Sigmoid colon (tissue), 7 donors: ENCODE data around the gene CYP26A1. TPM values are rescaled to one million over a fixed set of nuclear protein-coding genes. Genes with fewer than 3 reads are reported as not detected.

ENCODE experiments used
- DNase-seq: peaks from one replicate; pipeline ENCODE4 v3.0.0-alpha.2; 2019
- H3K27ac ChIP-seq, 4 donors: fragments of 200-600 bp; sonication (generic); one replicate each; pipeline ENCODE4 v1.5.1; 2016 to 2019; ENCODE audit warnings: mild to moderate bottlenecking in 1 of 4
- H3K27me3 ChIP-seq, 3 donors: fragments of 200-600 bp; sonication (generic); one replicate each; pipeline ENCODE4 v1.5.1; 2019; ENCODE audit warnings: mild to moderate bottlenecking in 1 of 3
- H3K36me3 ChIP-seq, 4 donors: fragments of 200-600 bp; sonication (generic); one replicate each; pipeline ENCODE4 v1.5.1; 2016 to 2019
- H3K4me1 ChIP-seq, 4 donors: fragments of 200-600 bp; sonication (generic); one replicate each; pipeline ENCODE4 v1.5.1; 2017 to 2019
- H3K4me3 ChIP-seq, 4 donors: fragments of 200-600 bp; sonication (generic); one replicate each; pipeline ENCODE4 v1.5.1; 2017 to 2019; ENCODE audit warnings: mild to moderate bottlenecking in 2 of 4, moderate library complexity in 1 of 4
- H3K9me3 ChIP-seq, 4 donors: fragments of 200-600 bp in 3 of 4; sonication (generic) in 3 of 4; one replicate each; pipeline versions ENCODE4 v1.5.1 to v1.6.1; 2013 to 2019
- CTCF ChIP-seq, 4 experiments: fragments of 450-650 bp in 3 of 4; fragments of 200-600 bp in 1 of 4; IDR thresholded peaks; one replicate each; pipeline ENCODE4 v1.5.1; 2016 to 2019; ENCODE audit warnings: antibody characterized with exemption in 4 of 4, mild to moderate bottlenecking in 3 of 4, moderate library complexity in 2 of 4
- EP300 ChIP-seq, 4 donors: sonication (generic); formaldehyde crosslinking; IDR thresholded peaks; one replicate each; pipeline ENCODE4 v1.6.1; 2017; ENCODE audit warnings: antibody characterized with exemption in 4 of 4
- POLR2A ChIP-seq, 2 donors: fragments of 450-650 bp; IDR thresholded peaks; one replicate each; pipeline ENCODE4 v1.6.1; 2016; ENCODE audit warnings: antibody characterized with exemption in 2 of 2, mild to moderate bottlenecking in 2 of 2, moderate library complexity in 2 of 2
- POLR2AphosphoS5 ChIP-seq, 4 donors: sonication (generic); formaldehyde crosslinking; IDR thresholded peaks; one replicate each; pipeline ENCODE4 v1.6.1; 2017; ENCODE audit warnings: antibody characterized with exemption in 4 of 4
- WGBS, 2 donors: extraction: QIAGEN DNeasy Blood & Tissue Kit; methylation state at CpG; one replicate each; pipeline ENCODE4 v1.1.7; 2013; 5-methylcytosine and 5-hydroxymethylcytosine counted together
- intact Hi-C: fragments of 100-400 bp; cut with DNase I; formaldehyde crosslinking; loops from one replicate; pipeline ENCODE4 v1.15.1; 2023
- polyA plus RNA-seq, 3 donors: library from polyadenylated mRNA; stranded (reverse); fragments of 200-250 nt; gene quantifications; one replicate each; pipeline ENCODE4 v1.2.3, GENCODE V29; 2013
- total RNA-seq, 4 donors: library from RNA; depleted of rRNA; stranded (reverse); fragments of >200 nt; gene quantifications; one replicate each; pipeline ENCODE4 v1.1.0, GENCODE V29; 2016
- donor health status: healthy with polysubstance abuse.
- donor health status: Bipolar disorder and iron deficiency.
- donor health status: healthy.

Gene CYP26A1
- total and polyA plus RNA-seq, 7 donors, result not detected

GRCh38 chr10:93059975-93060886, 13.5 kb upstream of the CYP26A1 start, which contains the start of gene CYP26C1:
Gene CYP26C1 (plus strand): TSS chr10:93060798. CDS start chr10:93061264, 466 bp downstream.
- intact Hi-C loops, result no loop called here
- H3K36me3 ChIP-seq, result peaks cover 0 to 11% (median 0%) of the 10 kb centered on the region in 4 donors
- H3K9me3 ChIP-seq, result no peaks in the 10 kb centered on the region
- peaks cover 26 to 100% (median 49%) of the 10 kb centered on the region in 3 donors for H3K27me3 ChIP-seq
- TF ChIP-seq CTCF (IDR thresholded peaks at IDR 0.05) (no peak), EP300 (IDR thresholded peaks at IDR 0.05) (no peak), POLR2A (IDR thresholded peaks at IDR 0.05) (no peak), POLR2AphosphoS5 (IDR thresholded peaks at IDR 0.05) (no peak)
- H3K4me1 ChIP-seq, result peaks cover 0 to 25% (median 20%) of the 10 kb centered on the region in 4 donors
- WGBS, 2 donors, result 29 to 34% methylated on average over 67 of the region's 67 CpGs
- no peak within 1 kb of the TSS for H3K4me3 ChIP-seq
- DNase-seq, result no peak
- no peak within 1 kb of the TSS for H3K27ac ChIP-seq

DNA sequence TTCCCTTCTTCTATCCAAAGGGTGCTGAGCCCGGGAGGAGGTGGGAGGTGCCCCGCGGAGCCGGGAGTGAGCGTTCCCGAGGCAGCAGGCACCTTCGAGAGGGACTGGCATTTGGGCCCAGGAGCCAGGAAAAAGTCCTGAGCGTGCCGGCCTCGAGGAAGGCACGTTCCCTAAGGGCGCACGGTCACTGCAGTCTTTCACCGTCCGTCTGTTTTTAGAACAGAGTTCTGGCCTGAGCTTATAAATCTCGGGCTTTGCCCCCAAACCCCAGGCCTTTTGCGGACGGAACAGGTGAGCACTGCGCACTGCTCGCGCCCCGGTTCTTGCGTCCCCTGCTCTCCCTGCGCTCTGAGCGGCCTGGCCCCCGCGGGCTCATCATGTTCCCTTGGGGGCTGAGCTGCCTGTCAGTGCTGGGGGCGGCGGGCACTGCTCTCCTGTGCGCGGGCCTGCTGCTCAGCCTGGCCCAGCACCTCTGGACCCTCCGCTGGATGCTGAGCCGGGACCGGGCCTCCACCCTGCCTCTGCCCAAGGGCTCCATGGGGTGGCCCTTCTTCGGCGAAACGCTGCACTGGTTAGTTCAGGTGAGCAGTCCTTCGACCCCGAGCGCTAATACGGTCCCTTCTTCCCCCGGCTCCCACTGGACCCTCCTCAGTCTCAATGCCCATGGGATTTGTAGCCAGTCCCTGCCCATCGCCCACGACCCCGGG, 12.7 kb upstream of the CYP26A1 start:
- peaks cover 0 to 32% (median 23%) of the 10 kb centered on the region in 4 donors for H3K4me1 ChIP-seq
- H3K9me3 ChIP-seq, result no peaks in the 10 kb centered on the region
- H3K27me3 ChIP-seq, result peaks cover 34 to 100% (median 57%) of the 10 kb centered on the region in 3 donors
- 25 to 47% methylated on average over 45 of the region's 45 CpGs for WGBS, 2 donors
- intact Hi-C loops, result no loop called here
- TF ChIP-seq POLR2AphosphoS5 (IDR thresholded peaks at IDR 0.05) (no peak), CTCF (IDR thresholded peaks at IDR 0.05) (no peak), EP300 (IDR thresholded peaks at IDR 0.05) (no peak), POLR2A (IDR thresholded peaks at IDR 0.05) (no peak)
- H3K4me3 ChIP-seq, result no peak overlapping the region
- DNase-seq, result no peak
- no peak overlapping the region for H3K27ac ChIP-seq
- peaks cover 0 to 11% (median 0%) of the 10 kb centered on the region in 4 donors for H3K36me3 ChIP-seq

DNA sequence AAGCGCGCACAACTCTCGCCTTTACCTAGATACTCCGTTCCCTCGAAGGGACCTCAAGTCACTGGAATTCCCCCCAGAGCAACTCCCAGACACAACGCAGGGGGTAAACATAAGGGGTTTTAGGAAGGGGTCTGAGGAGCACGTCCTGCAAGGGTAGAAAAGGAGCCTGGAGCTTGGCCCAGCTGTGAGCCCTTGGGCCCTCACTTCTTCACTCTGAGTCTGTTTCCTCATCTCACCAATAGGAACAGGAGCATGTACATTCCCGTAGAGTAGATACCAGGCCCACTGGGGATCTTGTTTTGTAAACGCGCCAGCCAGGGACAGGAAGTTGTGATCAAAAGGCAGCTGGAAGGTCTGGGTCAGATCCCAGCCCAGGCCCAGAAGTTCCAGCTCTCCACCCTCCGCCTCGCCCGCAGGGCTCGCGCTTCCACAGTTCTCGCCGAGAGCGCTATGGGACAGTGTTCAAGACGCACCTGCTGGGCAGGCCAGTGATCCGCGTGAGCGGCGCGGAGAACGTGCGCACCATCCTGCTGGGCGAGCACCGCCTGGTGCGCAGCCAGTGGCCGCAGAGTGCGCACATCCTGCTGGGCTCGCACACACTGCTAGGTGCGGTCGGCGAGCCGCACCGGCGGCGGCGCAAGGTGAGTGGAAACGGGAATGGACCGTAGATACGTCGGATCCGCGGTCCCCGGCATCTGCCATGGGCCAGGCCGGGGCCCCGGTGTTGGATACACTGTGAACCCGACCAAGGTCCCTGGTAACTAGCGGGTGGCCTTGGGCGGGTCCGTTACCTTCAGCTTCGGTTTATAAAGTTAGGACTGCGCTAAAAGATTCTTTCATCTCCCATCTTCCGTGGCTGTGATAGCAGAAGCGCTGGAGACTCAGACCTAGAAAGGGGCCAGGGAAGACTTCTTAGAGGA, 11.8 kb upstream of the CYP26A1 start:
- DNase-seq, result no peak
- Histone ChIP-seq H3K27me3 (peaks cover 41 to 100% (median 65%) of the 10 kb centered on the region in 3 donors), H3K4me3 (peak overlapping the region in 3 of 4 donors; percentile 13 to 31 (median 24)), H3K4me1 (peaks cover 0 to 34% (median 24%) of the 10 kb centered on the region in 4 donors), H3K36me3 (peaks cover 0 to 11% (median 0%) of the 10 kb centered on the region in 4 donors), H3K9me3 (no peaks in the 10 kb centered on the region), H3K27ac (no peak overlapping the region)
- intact Hi-C loops, result no loop called here
- WGBS, 2 donors, result 6 to 8% methylated on average over 57 of the region's 57 CpGs
- TF ChIP-seq POLR2AphosphoS5 (IDR thresholded peaks at IDR 0.05), result no peak
- no peak for TF ChIP-seq POLR2A (IDR thresholded peaks at IDR 0.05)
- no peak for TF ChIP-seq EP300 (IDR thresholded peaks at IDR 0.05)
- no peak for TF ChIP-seq CTCF (IDR thresholded peaks at IDR 0.05)

GRCh38 chr10:93062514-93063143, 11.1 kb upstream of the CYP26A1 start:
- no peak overlapping the region for H3K27ac ChIP-seq
- H3K27me3 ChIP-seq, result peaks cover 41 to 100% (median 73%) of the 10 kb centered on the region in 3 donors
- TF ChIP-seq CTCF (IDR thresholded peaks at IDR 0.05), result peak in 2 of 4 experiments; percentile 10 to 34
- TF ChIP-seq POLR2A (IDR thresholded peaks at IDR 0.05), result no peak
- peaks cover 0 to 11% (median 0%) of the 10 kb centered on the region in 4 donors for H3K36me3 ChIP-seq
- WGBS, 2 donors, result 1 to 2% methylated on average over 68 of the region's 68 CpGs
- H3K4me1 ChIP-seq, result peaks cover 0 to 34% (median 24%) of the 10 kb centered on the region in 4 donors
- no peaks in the 10 kb centered on the region for H3K9me3 ChIP-seq
- intact Hi-C loops, result no loop called here
- peak overlapping the region in 3 of 4 donors; percentile 13 to 31 (median 24) for H3K4me3 ChIP-seq
- no peak for DNase-seq
